Tibial nerve (tissue), 3 donors: ENCODE measurements around the gene MFSD12.

Experiments
- CTCF ChIP-seq, 5 experiments: fragments of 200-600 bp in 3 of 5; fragments of 450-650 bp in 2 of 5; sonication (generic) in 3 of 5; IDR thresholded peaks; one replicate each; pipeline ENCODE4 v1.5.1; 2016 to 2019; ENCODE audit warnings: antibody characterized with exemption in 5 of 5, mild to moderate bottlenecking in 3 of 5, moderate library complexity in 2 of 5
- POLR2A ChIP-seq, 2 donors: fragments of 450-650 bp; IDR thresholded peaks; one replicate each; pipeline ENCODE4 v1.6.1; 2017; ENCODE audit warnings: antibody characterized with exemption in 2 of 2, mild to moderate bottlenecking in 2 of 2, moderate library complexity in 2 of 2

GRCh38 chr19:3518659-3519058 is 38.7 kb downstream of the MFSD12 start:
- TF ChIP-seq CTCF (IDR thresholded peaks at IDR 0.05) (no peak), POLR2A (IDR thresholded peaks at IDR 0.05) (no peak)
